Heart right ventricle (tissue), 16 donors: ENCODE data around the gene REX1BD. TPM values are rescaled to one million over a fixed set of nuclear protein-coding genes. Genes with fewer than 3 reads are reported as not detected.
A peak's percentile ranks its signal among the peaks of the same experiment; 100 is the strongest.

Experiments
- ATAC-seq, 8 donors: fragments of 200-7000 bp; cut with Tn5 transposase; one replicate each; pipeline ENCODE4 v1.9.1; 2020; ENCODE audit warnings: mild to moderate bottlenecking in 8 of 8, moderate library complexity in 8 of 8, moderate number of reproducible peaks in 1 of 8
- DNase-seq, 2 donors: peaks; one replicate each; pipeline ENCODE4 v3.0.0-alpha.2; 2020
- H3K27ac ChIP-seq, 10 donors: fragments of 200-600 bp; sonication (generic) in 2 of 10; one replicate each; pipeline versions ENCODE4 v1.5.0 to v1.8.0; 2020 to 2022; ENCODE audit warnings: mild to moderate bottlenecking in 3 of 10
- H3K27me3 ChIP-seq, 7 donors: fragments of 200-600 bp; one replicate each; pipeline ENCODE4 v1.8.0; 2021 to 2022; ENCODE audit warnings: mild to moderate bottlenecking in 2 of 7
- H3K36me3 ChIP-seq, 9 donors: fragments of 200-600 bp; sonication (generic) in 1 of 9; one replicate each; pipeline versions ENCODE4 v1.5.0 to v1.8.0; 2020 to 2022; ENCODE audit warnings: mild to moderate bottlenecking in 2 of 9
- H3K4me1 ChIP-seq, 9 donors: fragments of 200-600 bp; sonication (generic) in 1 of 9; one replicate each; pipeline versions ENCODE4 v1.5.0 to v1.8.0; 2020 to 2022; ENCODE audit warnings: mild to moderate bottlenecking in 4 of 9
- H3K4me3 ChIP-seq, 10 donors: fragments of 200-600 bp; sonication (generic) in 2 of 10; one replicate each; pipeline versions ENCODE4 v1.5.0 to v1.8.0; 2020 to 2022; ENCODE audit warnings: mild to moderate bottlenecking in 7 of 10, moderate library complexity in 2 of 10
- H3K9me3 ChIP-seq, 11 donors: fragments of 200-600 bp in 10 of 11; sonication (generic) in 2 of 11; one replicate each; pipeline versions ENCODE4 v1.5.0 to v1.8.0; 2013 to 2022; ENCODE audit warnings: mild to moderate bottlenecking in 2 of 11, control low read depth in 1 of 11, moderate library complexity in 1 of 11
- CTCF ChIP-seq, 9 donors: fragments of 200-600 bp; sonication (generic) in 2 of 9; IDR thresholded peaks; one replicate each; pipeline versions ENCODE4 v1.5.0 to v1.8.0; 2021 to 2022; ENCODE audit warnings: antibody characterized with exemption in 9 of 9, mild to moderate bottlenecking in 5 of 9, moderate library complexity in 1 of 9
- WGBS, 2 donors: extraction: QIAGEN DNeasy Blood & Tissue Kit; methylation state at CpG; one replicate each; pipeline ENCODE4 v1.1.7; 2013; ENCODE audit warnings: inconsistent platforms in 1 of 2; 5-methylcytosine and 5-hydroxymethylcytosine counted together
- intact Hi-C, 10 donors: fragments of 100-400 bp; cut with DNase I; formaldehyde crosslinking; loops; one replicate each; pipeline versions ENCODE4 v1.11.1 to v1.14.2; 2022
- polyA plus RNA-seq, 2 donors: library from polyadenylated mRNA; stranded (reverse); fragments of 200-250 nt; gene quantifications; one replicate each; pipeline ENCODE4 v1.2.3, GENCODE V29; 2013
- total RNA-seq, 10 donors: library from RNA; stranded (reverse); fragmentation: NEBNext Ultra II Directional in 3 of 10; extraction: Animal tissue kit (Norgen Biotek cat#: 25700) in 3 of 10; gene quantifications; one replicate each; pipeline versions ENCODE4 v1.2.1 to v1.2.4, GENCODE V29; 2021 to 2023
- donor health status: Arrhythmogenic right ventricular cardiomyopathy.
- donor health status: ischemic (EF 13 %, LVEDD 7.1; RV severe dilation, severe dysfunction).
- donor health status: healthy with polysubstance abuse.
- donor health status: DM: no; HTN: yes; CAD: no.
- donor health status: DM: no; HTN: no; CAD: no.
- donor health status: ischemic (EF 25% LVEDD 6.9; RV normal size, moderate dysfunction).
- donor health status: ischemic (EF 25% LVEDD 5.7; RV mildly dilated, moderate dysfunction).
- donor health status: healthy.
- donor health status: DM: yes; HTN: yes; CAD: no.
- donor health status: Ischemic cardiomyopathy.
- donor health status: ischemic (EF 35%, LVEDD 5.7; RV mildly dilated, moderate dysfunction).
- donor health status: nonischemic (EF 11% LVEDD 7.7; RV severe dilation, severe dysfunction).
- donor health status: DM: yes; HTN: yes; CAD: no.
- donor health status: PGD.
- donor health status: ischemic (EF 29% LVEDD 5.4; RV normal size, mild dysfunction).
- donor health status: nonischemic (EF 23%, LVEDD 6.1; RV moderate dilation, normal function).

REX1BD gene
- total and polyA plus RNA-seq, 12 donors, result 58.5 to 107 (median 68.7) TPM

DNA sequence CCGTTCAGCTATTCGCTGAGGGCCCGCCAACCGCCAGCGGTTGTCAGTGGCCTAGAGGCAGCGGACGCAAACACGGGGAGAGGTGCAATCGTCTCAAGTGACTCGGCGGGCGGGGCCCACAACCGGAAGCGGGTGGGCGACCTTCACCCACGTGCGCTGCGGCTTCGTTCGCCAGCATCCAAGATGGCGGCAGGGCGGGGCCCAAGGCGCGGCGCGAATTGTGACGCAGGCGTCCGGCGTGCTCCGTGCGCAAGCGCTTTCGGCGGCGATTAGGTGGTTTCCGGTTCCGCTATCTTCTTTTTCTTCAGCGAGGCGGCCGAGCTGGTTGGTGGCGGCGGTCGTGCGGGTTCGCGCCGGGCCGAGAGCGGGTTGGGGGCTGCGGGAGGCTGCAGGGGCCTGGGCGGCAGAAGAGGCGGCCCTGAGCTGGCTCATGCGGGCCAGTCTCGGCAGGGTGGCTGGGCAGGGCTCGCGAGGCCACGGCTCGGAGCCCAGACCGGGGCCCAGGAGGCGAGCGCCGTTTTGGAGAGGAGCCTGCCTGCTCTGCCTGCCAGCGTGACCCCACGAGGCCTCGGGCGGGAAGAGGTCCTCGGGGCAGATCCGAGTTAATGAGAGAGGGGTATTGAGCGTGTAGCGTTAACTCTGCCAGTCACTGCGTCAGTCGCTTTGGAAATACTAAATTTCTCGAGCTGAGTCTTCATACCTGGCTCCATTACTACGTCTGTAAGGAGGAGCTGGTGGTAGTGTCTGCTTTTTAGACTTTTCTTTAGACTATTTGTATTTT lies 16.8 kb upstream of the REX1BD start, which contains the start of gene UBA52:
TSS of gene UBA52 (plus strand) at position 294 of the 781 bp plus-strand sequence. CDS start 1,444 bp downstream, outside the sequence.
- Histone ChIP-seq H3K4me1 (peaks cover 9 to 29% (median 19%) of the 10 kb centered on the region in 9 donors), H3K4me3 (peak within 1 kb of the TSS; percentile 58 to 99 (median 84)), H3K27ac (peak within 1 kb of the TSS; percentile 64 to 98 (median 92)), H3K36me3 (peaks cover 0 to 70% (median 36%) of the 10 kb centered on the region in 9 donors), H3K27me3 (no peaks in the 10 kb centered on the region), H3K9me3 (no peaks in the 10 kb centered on the region)
- no peak for TF ChIP-seq CTCF (IDR thresholded peaks at IDR 0.05)
- WGBS, 2 donors, result 0% methylated on average over 72 to 75 of the region's 75 CpGs
- DNase-seq (peak; percentile 97 to 98), ATAC-seq (peak; percentile 93 to 98 (median 98))
- intact Hi-C loops, result loop anchor here in 7 of 10 donors (1.0 to 10.0 kb wide), 5 partner anchors 49 to 109 kb away; partner anchors contain the start of gene ELL (in 1 of the 7)

GRCh38 chr19:18574691-18575291 lies 13.8 kb upstream of the REX1BD start:
- intact Hi-C loops, result loop anchor here in 7 of 10 donors (5.0 to 10.0 kb wide), 4 partner anchors 102 to 112 kb away; no protein-coding TSS in a partner anchor
- Histone ChIP-seq H3K27me3 (no peaks in the 10 kb centered on the region), H3K4me3 (no peak overlapping the region), H3K36me3 (peaks cover 0 to 50% (median 20%) of the 10 kb centered on the region in 9 donors), H3K4me1 (peaks cover 9 to 29% (median 19%) of the 10 kb centered on the region in 9 donors), H3K9me3 (no peaks in the 10 kb centered on the region), H3K27ac (no peak overlapping the region)
- DNase-seq (no peak), ATAC-seq (no peak)
- WGBS, 2 donors, result 94% methylated on average over 18 of the region's 18 CpGs
- TF ChIP-seq CTCF (IDR thresholded peaks at IDR 0.05), result no peak

- WGBS, 2 donors, result 86% methylated on average over 8 of the region's 8 CpGs
- peaks cover 9 to 22% (median 15%) of the 10 kb centered on the region in 9 donors for H3K4me1 ChIP-seq
- ATAC-seq, result no peak
- H3K4me3 ChIP-seq, result no peak overlapping the region
- intact Hi-C loops, result loop anchor here in 1 of 10 donors (10.0 kb wide), 1 partner anchor 112 kb away; no protein-coding TSS in a partner anchor
- no peak for TF ChIP-seq CTCF (IDR thresholded peaks at IDR 0.05)
- no peak overlapping the region for H3K27ac ChIP-seq
- no peaks in the 10 kb centered on the region for H3K27me3 ChIP-seq
- no peak for DNase-seq
- H3K36me3 ChIP-seq, result peaks cover 0 to 48% (median 20%) of the 10 kb centered on the region in 9 donors
- no peaks in the 10 kb centered on the region for H3K9me3 ChIP-seq
Measured at GRCh38 chr19:18576383-18576782, 12.2 kb upstream of the REX1BD start.

- H3K27ac ChIP-seq, result no peak overlapping the region
- 91% methylated on average over 21 of the region's 21 CpGs for WGBS, 2 donors
- no peak for DNase-seq
- no peak for TF ChIP-seq CTCF (IDR thresholded peaks at IDR 0.05)
- peaks cover 5 to 17% (median 13%) of the 10 kb centered on the region in 9 donors for H3K4me1 ChIP-seq
- H3K27me3 ChIP-seq, result no peaks in the 10 kb centered on the region
- no peak for ATAC-seq
- no peaks in the 10 kb centered on the region for H3K9me3 ChIP-seq
- H3K36me3 ChIP-seq, result peaks cover 0 to 48% (median 20%) of the 10 kb centered on the region in 9 donors
- intact Hi-C loops, result loop anchor here in 1 of 10 donors (10.0 kb wide), 1 partner anchor 113 kb away; no protein-coding TSS in a partner anchor
- H3K4me3 ChIP-seq, result no peak overlapping the region
Measured at GRCh38 chr19:18577365-18577914, 11.2 kb upstream of the REX1BD start.
